Right ventricle myocardium superior (tissue), 1 donor: Measurements from ENCODE around the gene KRT6C. TPM values are rescaled to one million over a fixed set of nuclear protein-coding genes. Genes with fewer than 3 reads are reported as not detected.
"Not testable (repeated sequence)": the region's sequence is repeated elsewhere in the genome, so short reads cannot be mapped to it uniquely, and the experiment has no call there.

ENCODE experiments used
- ATAC-seq: fragments of 200-7000 bp; cut with Tn5 transposase; one replicate; pipeline ENCODE4 v1.9.1; 2020; ENCODE audit warnings: mild to moderate bottlenecking; ENCODE audit not compliant: poor library complexity
- DNase-seq: peaks from one replicate; pipeline ENCODE4 v3.0.0-alpha.2; 2020
- intact Hi-C: fragments of 100-400 bp; cut with DNase I; formaldehyde crosslinking; loops from one replicate; pipeline ENCODE4 v1.11.2; 2022
- total RNA-seq: library from RNA; stranded (reverse); fragmentation: NEBNext Ultra II Directional; extraction: Animal tissue kit (Norgen Biotek cat#: 25700); gene quantifications from one replicate; pipeline ENCODE4 v1.2.1, GENCODE V29; 2021
- donor health status: DM: no; HTN: yes; CAD: no; lungs with severe emphysema.

Gene KRT6C
- total RNA-seq, 1 donor from 2014 or later, result not detected

DNA sequence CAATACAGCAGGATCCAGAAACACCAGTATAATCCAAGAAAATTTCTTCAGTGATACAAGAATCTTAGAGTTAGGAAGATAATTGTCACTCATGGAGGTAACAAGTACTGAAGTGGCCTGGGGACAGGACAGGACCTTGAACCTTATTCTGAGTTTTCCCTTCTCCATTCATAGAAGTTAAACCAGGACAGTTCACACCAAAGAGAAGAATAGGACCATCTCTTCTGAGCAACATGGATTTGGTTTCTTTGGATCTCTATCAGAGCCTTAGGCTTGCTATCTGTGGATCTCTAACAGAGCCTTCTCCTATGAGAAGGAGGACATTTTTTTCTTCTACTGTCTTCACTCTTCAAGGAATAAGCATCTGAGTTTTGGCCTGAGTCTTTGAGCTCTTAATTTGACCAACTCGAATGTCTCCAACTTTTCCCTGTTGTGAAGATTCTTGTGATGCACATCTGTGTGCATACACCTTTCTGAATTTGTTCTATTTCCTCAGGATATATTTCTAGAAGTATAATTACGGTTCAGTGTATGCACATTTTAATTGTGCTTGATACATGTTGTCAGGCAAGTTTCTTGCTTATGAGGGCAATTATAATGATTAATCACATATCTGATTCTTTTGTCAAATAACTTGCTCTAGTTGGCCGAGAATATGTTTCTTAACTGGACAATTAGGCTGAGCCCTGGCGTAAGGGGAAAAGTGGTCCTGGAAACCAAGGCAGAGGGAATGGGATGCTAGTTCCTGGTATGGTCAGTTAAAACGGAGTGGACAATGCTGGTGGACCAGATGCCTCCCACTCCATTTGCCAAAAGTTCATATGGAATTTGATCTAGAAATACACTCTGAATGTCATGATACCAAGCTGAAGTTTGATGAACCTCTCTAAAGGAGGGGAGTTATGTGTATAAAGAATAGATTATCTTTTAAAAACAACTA, 12.8 kb upstream of the KRT6C start:
- ATAC-seq (no peak), DNase-seq (no peak)
- intact Hi-C loops, result no loop called here

DNA sequence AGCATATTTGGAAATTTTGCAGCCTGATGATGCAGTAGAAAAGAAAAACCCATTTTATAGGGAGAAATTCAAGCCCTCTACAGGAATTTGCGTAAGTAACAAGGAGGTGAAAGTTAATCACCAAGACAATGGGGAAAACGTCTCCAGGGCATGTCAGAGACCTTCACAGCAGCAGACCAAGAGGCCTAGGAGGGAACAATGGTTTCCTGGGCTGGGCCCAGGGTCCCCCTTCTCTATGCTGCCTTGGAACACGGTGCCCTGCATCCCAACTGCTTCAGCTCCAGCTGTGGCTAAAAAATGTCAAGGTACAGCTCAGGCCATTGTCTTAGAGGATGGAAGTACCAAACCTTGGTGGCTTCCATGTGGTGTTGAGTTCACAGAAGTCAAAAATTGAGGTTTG, 6.5 kb upstream of the KRT6C start:
- DNase-seq, result no peak
- intact Hi-C loops, result no loop called here
- no peak for ATAC-seq

DNA sequence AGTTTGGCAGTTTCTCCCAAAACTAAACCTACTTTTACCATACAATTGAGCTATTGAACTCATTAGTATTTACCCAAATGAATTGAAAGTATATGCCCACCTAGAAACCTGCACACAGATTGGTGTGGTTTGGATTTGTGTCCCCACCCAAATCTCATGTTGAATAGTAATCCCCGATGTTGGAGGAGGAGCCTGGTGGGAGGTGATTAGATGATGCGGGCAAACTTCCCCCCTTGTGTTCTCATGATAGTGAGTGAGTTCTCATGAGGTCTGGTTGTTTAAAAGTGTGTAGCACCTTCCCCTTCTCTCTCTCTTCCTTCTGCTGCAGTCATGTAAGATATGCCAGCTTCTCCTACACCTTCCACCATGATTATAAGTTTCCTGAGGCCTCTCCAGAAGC, 4.0 kb upstream of the KRT6C start:
- intact Hi-C loops, result no loop called here
- ATAC-seq, result no peak

DNA sequence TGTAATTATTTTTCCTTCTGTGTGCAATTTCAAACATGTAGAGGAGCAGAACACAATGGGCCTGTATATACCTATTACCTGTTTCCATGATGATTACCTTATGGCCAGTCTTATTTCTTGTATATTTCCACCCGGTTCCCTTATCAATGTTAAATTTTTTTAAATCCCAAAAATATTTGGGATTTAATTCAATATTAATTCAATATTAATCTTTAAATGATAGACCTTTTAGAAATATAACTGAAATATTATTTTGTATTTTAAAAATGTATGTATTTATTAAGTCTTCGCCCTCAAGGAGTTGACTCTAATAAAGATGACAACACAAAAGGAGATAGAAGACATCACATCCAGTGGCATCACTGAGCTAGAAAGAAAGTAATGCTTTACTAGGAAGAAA, 607 bp upstream of the KRT6C start:
- intact Hi-C loops, result no loop called here
- ATAC-seq, result no peak
- DNase-seq, result no peak

More for the DNA sequence above, 4.0 kb upstream of the KRT6C start:
- DNase-seq, result no peak

DNA sequence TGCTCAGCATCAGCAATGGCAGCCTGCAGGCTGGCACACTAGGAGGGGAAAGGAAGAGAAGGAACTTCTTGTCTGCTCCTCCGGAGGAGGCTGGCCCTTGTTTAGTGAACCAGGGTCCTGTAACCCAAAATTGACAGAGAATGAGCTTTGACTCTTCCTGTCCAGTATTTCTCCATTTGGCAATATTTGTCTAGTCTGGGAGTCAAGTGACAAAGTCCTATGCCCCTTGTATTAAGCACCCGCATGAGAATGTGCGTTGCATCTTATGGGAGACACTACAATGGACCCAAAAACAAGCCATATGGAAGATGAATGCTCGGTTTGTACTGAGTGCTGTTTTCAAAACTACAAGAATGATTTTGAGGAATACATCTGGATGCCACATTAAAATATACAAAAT, 3.8 kb downstream of the KRT6C start:
- no peak for DNase-seq
- intact Hi-C loops, result no loop called here
- ATAC-seq, result no peak

DNA sequence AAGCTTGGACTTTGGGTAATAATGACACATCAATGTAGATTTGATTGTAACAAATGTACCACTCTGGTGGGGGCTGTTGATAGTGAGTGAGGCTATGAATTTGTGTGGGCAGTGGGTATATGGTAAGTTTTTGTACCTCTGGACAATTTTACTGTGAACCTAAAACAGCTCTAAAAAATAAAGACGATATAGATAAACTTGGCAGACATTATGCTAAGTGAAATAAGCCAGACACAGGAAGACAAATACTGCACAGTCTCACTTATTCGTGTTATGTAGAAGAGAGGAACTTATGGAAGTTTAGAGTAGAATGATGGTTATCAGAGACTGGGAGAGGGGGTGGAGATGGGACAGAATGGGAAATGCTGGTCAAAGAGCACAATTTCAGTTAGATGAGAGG, 8.7 kb downstream of the KRT6C start:
- no peak for ATAC-seq
- no peak for DNase-seq
- intact Hi-C loops, result no loop called here

DNA sequence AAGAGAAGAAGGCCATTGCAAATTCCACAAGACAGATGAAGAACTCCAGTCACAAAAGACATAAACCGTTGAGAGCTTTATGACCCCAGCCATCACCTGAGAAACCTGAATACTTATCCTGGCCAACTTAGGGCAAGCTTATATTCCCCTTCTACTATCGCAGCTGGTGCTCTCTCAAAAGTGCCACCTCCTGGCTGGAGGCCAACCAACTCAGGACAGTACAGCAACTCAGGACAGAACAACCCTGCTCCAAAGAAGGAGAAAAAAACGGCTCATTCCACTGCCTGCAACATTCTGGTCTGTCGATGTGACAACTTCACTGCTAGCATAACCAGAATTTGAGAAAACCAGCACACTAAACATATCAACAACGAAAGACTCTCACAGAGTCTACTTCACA, 11.9 kb downstream of the KRT6C start:
- ATAC-seq, result no peak
- intact Hi-C loops, result no loop called here
- DNase-seq, result peak; percentile 58

DNA sequence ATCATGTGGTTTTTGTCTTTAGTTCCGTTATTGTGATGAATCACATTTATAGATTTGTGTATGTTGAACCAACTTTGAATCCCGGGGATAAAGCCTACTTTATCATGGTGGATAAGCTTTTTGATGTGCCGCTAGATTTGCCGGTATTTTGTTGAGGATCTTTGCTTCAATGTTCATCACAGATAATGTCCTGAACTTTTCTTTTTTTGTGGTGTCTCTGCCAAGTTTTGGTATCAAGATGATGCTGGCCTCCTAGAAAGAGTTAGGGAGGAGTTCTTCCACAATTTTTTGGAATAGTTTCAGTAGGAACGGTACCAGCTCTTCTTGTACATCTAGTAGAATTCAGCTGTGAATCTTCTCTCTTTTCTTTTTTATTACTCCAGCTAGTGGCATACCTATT, 14.7 kb downstream of the KRT6C start:
- no peak for DNase-seq
- no peak for ATAC-seq
- intact Hi-C loops, result no loop called here

DNA sequence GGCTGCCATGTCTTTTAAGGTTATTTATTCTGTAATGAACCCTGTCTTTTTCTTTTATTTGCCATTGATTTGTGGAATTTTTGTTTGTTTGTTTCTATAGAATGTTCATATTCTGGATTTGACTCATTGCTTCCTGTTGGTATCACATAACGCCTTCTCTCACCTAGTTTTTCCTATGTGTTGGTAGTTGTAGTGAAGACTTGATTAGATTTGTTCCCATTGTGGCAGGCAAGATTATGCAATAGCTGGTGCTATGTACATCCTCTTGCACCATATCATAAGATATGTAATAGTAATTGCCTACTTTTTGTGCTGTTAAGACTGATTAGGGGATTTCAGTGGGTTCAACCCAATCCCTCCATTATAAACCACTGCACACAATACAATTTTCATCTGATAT, 17.8 kb downstream of the KRT6C start:
- no peak for DNase-seq
- no peak for ATAC-seq
- intact Hi-C loops, result no loop called here

DNA sequence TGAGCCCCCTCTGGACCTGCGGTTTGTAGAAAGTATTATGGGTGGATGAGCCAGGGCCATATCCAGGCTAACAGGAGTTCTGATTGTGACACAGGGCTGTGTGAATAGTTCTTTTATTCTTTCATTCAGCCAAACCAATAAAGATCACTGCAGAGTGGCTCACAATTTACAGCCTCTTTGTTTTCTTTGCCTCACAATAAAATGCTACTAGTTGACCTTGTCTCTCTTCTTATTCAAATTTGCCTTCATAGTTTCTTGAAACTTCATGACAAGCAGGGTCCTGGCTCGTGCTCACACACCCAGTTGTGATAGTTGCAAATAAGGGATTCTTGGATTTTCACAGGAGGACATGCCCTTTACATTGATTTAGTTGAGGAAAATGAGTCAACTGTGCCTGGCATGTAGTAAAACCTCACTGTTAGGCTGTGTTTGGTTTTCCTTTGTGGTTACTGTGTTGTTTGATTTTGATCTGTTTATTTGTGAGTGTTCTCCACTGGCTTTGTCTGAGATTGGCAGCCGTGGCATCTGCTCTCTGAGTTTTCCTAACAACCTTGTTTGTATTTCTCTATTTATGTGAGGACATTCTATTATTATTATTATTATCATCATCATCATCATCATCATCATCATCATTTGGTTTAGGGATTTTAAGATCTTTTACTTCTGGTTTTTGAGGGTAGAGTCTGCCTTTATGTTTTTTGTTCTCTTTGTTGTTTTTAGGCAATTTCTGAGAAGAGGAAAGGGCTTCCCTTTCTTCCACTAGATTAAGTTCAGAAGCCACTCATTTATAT, 19.0 kb downstream of the KRT6C start:
- intact Hi-C loops, result no loop called here
- ATAC-seq (no peak), DNase-seq (no peak)

DNA sequence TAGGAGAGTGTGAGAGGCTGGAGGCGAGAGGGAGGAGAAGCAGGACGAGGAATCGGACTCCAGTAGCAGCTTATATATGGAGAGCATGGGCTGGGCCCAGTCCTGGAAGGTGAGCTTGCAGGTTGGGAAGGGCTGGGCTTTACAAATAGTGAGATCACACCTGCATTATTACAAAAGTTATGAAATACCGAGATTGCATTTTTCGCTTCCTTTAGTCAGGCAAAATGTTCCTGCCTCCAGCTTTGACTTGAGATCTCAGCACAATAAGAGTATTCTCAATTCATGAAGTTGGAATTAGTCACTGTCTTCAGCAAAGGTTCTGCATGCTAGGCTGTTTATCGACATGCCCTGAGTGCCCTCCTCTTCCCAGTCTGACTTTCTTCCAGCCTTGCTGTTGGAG, 21.5 kb downstream of the KRT6C start, which contains the start of gene KRT6B:
Gene KRT6B (minus strand): TSS at position 46 of the 400 bp plus-strand sequence. CDS start 68 bp downstream, outside the sequence.
- intact Hi-C loops, result no loop called here
- no peak for DNase-seq
- ATAC-seq, result no peak

DNA sequence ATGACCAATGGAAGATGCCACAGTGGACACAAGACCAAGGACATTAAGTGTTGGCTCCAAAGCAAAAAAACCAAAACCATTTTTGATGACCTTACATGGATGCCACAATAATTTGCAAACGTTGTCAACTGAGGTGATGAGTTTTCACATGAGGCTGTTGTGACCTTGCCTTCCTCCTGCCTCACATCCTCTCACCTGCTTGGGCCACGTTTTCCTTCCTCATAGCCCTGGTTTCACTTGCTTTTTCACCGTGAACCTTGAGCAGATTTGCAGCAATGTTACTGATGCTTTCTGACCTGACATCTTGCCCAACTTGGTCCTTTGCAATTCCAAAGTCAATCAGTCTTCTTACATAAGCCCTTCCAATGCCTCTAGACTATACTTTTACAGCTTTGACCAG, 25.4 kb downstream of the KRT6C start:
- ATAC-seq (no peak), DNase-seq (no peak)
- intact Hi-C loops, result no loop called here

DNA sequence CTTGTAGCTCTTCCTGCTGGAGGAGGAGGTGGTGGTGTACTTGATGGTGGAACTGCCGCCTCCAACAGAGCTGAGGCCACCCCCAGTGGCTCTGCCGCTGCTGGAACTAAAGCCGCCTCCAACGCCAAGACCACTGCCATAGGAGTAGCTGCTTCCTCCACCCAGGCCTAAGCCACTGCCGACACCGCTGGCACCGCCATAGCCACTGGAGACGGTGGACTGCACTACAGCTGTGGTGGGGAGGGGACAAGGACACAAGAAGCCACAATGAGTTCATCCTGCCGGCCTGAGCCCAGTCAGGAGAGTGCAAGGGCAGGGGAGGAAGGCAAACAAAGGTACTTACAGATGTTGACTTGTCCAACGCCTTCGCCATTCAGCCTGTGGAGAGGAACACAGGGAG, 26.4 kb downstream of the KRT6C start:
- ATAC-seq, intact Hi-C loops, DNase-seq: not testable (repeated sequence)

DNA sequence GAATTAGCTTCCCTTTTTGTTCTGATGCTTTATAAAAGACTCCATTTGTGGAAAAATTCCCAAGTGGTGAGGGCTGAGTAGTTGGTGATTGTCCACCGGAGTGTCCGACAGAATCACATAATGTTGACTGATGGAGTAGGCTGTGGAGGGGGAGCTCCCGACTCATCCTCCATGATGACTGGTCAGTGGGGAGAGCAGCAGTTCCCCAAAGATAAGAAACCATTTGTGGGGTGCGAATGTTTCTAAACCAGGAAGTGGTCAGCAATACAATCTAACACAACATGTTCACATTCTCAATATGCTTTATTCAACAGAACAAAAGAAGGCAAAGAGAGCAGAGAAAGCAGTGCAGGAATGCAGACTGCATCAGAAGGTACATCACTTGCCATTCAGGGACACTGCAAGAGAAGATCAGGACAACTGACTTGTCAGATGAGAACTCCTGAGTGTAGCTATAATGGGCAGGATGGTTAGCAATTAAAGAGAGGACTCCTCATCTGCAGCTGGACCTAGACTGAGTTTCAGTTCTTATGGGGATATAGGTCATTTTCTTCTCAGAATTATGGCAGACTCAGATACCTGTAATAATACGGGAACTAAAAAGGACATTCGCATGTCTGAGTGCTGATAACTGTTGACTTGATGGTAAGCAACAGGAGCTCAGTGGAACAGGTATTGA, 27.1 kb downstream of the KRT6C start:
- no peak for ATAC-seq
- intact Hi-C loops, result no loop called here
- no peak for DNase-seq

DNA sequence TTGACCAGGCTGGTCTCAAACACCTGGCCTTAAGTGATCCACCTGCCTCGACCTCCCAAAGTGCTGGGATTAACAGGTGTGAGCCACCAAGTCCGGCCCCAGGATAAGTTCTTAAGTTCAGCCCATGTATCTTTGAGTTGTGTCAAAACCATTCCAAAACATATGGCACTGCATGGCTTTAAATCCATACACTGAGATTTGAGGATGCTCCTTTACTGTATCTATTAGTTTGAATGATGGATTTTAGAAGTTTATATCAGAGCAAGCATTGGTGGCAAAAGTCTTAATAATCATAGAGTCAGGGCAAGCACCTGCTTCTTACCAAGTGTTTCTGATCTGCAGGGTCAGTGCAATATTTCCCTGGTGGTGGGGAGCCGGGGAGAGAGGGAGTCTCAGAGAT, 27.7 kb downstream of the KRT6C start:
- ATAC-seq (no peak), DNase-seq (no peak)
- intact Hi-C loops, result no loop called here

DNA sequence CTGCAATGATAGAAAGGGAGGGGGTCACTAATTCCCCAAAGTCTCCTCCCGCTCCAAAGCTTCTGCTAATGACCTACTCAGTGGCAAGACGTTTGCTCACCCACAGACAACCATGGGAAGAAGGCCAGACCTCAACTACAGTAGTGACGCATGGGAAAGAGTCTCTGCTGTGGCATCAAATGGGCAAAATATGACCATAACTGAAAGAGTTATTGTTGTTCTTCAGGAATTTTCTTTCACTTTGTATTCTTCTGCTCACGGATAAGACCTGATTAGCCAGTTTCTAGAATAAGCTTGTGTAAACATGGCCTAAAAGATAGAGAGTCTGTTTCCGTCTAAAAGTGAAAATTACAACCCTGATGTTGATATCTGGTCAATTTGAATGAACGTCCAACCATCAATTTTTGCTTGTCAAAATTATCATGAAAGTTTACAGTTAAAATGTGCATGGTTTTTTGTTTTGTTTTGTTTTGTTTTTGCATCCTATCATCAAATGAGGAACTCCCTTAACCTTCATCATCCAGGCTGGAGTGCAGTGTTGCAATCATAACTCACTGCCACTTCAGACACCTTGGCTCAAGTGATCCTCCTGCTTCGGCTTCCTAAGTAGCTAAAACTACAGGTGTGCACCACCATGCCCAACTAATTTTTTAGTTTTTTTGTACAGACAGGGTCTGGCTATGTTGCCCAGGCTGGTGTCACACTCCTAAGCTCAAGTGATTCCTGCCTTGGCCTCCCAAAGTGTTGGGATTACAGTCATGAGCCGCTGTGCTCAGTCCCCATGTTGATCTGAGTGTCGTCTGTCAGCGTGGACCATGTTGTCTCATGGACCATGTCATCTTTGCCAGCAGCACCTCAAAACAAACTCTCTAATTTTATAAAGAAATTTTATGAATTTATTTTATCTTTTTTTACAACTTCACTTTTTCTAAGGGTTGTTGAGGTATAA, 28.7 kb downstream of the KRT6C start:
- ATAC-seq, result no peak
- DNase-seq, result no peak
- intact Hi-C loops, result no loop called here

DNA sequence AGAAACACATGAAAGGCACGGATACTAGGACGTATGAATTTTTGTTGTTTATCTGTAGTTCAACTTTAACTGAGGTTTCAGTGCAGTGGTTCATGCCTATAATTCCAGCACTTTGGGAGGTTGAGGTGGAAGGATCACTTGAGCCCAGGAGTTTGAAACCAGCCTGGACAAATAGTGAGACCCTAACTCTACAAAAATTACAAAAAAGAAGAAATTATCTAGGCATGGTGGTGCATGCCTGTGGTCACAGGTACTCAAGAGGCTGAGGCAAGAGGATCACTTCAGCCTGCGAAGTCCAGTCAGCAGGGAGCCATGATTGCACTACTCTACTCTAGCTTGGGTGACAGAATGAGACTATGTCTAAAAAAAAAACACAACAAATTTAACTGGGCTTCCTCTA, 29.6 kb downstream of the KRT6C start:
- ATAC-seq (no peak), DNase-seq (no peak)
- intact Hi-C loops, result no loop called here

DNA sequence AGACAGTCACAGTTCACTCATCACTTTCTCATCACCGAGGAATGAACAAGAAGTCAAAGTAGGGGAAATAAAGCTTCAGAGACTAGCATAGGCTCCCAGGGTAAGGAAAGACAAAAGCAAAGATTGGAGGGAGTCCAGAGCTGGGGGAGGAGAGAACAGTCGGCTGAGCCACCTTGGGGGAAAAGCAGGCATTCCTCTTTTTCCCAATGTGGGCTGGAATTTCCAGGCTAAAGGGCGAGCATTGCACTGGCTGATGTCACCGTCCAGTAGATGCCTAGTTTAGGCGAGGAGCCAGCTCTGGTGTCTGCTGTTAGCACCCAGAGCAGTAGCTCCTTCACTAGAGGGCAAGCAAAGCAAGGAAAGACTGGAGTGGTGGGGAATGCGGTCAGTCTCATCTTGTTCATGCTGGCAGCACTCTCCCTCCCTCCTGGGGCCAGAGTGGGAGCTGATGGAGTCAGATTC, 31.0 kb downstream of the KRT6C start:
- intact Hi-C loops, result no loop called here
- ATAC-seq, result peak; percentile 45
- DNase-seq, result no peak
